ENCODE data around the gene PRXL2A. TPM values are rescaled to one million over a fixed set of nuclear protein-coding genes. Genes with fewer than 3 reads are reported as not detected.

The PRXL2A gene
- polyA plus RNA-seq, 3 donors = 0.61 to 4.1 (median 3.4) TPM

GRCh38 chr10:80453842-80454512 is 45.6 kb downstream of the PRXL2A start, which contains the start of gene TSPAN14:
TSPAN14 (plus strand) TSS chr10:80454310; CDS start chr10:80489234, 34,924 bp downstream.
- DNase-seq = peak; percentile 62 to 73 (median 72)
- Histone ChIP-seq H3K9ac (ENCODE audit: insufficient read depth, low read length, poor library complexity, severe bottlenecking) (peak within 1 kb of the TSS; percentile 96), H3K27ac (ENCODE audit: low read depth in 1 of 2, low read length in 2 of 2) (peak within 1 kb of the TSS; percentile 81 to 92), H3K4me2 (replicated peaks; ENCODE audit: extremely low read depth, low read length, poor library complexity, severe bottlenecking) (peak within 1 kb of the TSS; percentile 93), H3K79me2 (ENCODE audit: insufficient read depth, low read length) (peaks cover 48% of the 10 kb centered on the region), H3K4me3 (replicated peaks in 1 of 3; ENCODE audit: low read depth in 2 of 3, low read length in 3 of 3) (peak within 1 kb of the TSS; percentile 63 to 96 (median 74)), H3K9me3 (replicated peaks in 1 of 2; ENCODE audit: control insufficient read depth in 1 of 2, insufficient read depth in 1 of 2, low read length in 2 of 2) (peaks cover 4 to 7% of the 10 kb centered on the region in 2 donors), H3K27me3 (ENCODE audit: control insufficient read depth in 2 of 2, insufficient read depth in 2 of 2, low read length in 2 of 2) (no peaks in the 10 kb centered on the region), H3K4me1 (ENCODE audit: control insufficient read depth in 1 of 2, insufficient read depth in 2 of 2, low read length in 2 of 2) (peaks cover 66 to 77% of the 10 kb centered on the region in 2 donors), H2AFZ (ENCODE audit: insufficient read depth, low read depth, low read length, poor library complexity, severe bottlenecking) (peak within 1 kb of the TSS; percentile 62), H3K36me3 (replicated peaks in 1 of 2; ENCODE audit: control insufficient read depth in 1 of 2, insufficient read depth in 2 of 2, low read length in 2 of 2) (peaks cover 0 to 9% of the 10 kb centered on the region in 2 donors), H4K20me1 (ENCODE audit: insufficient read depth, low read length) (peaks cover 47% of the 10 kb centered on the region)
- under 1% methylated on average over 76 of the region's 97 CpGs for WGBS (ENCODE audit: insufficient coverage)
- H3K4me3 Mint-ChIP-seq = peak within 1 kb of the TSS; percentile 99
- H3K9me3 Mint-ChIP-seq = peaks cover 0 to 2% (median 0%) of the 10 kb centered on the region in 7 donors
- H3K4me1 Mint-ChIP-seq = peaks cover 49% of the 10 kb centered on the region
- peaks cover 0 to 2% (median 2%) of the 10 kb centered on the region in 3 donors for H3K27me3 Mint-ChIP-seq (ENCODE audit: low read depth in 3 of 3)
- intact Hi-C loops (cut with micrococcal nuclease) = loop anchor here (2.0 to 5.0 kb wide), 2 partner anchors 51 to 67 kb away; no protein-coding TSS in a partner anchor
- no peak for TF ChIP-seq CTCF (IDR thresholded peaks at IDR 0.05)
- H3K36me3 Mint-ChIP-seq = peaks cover 5 to 19% of the 10 kb centered on the region in 2 donors
- peak within 1 kb of the TSS; percentile 92 to 99 (median 94) for H3K27ac Mint-ChIP-seq

GRCh38 chr10:80454513-80455460 is 46.4 kb downstream of the PRXL2A start:
- peak overlapping the region; percentile 96 for H3K9ac ChIP-seq (ENCODE audit: insufficient read depth, low read length, poor library complexity, severe bottlenecking)
- Mint-ChIP-seq H3K9me3 (peaks cover 0 to 2% (median 0%) of the 10 kb centered on the region in 7 donors), H3K27ac (peak overlapping the region; percentile 88 to 99 (median 94)), H3K4me3 (peak overlapping the region; percentile 99), H3K36me3 (peaks cover 5 to 22% of the 10 kb centered on the region in 2 donors), H3K27me3 (ENCODE audit: low read depth in 3 of 3) (peaks cover 0 to 2% (median 2%) of the 10 kb centered on the region in 3 donors), H3K4me1 (peaks cover 50% of the 10 kb centered on the region)
- H3K27me3 ChIP-seq (ENCODE audit: control insufficient read depth in 2 of 2, insufficient read depth in 2 of 2, low read length in 2 of 2) = no peaks in the 10 kb centered on the region
- intact Hi-C loops (cut with micrococcal nuclease) = loop anchor here (1.0 to 5.0 kb wide), 4 partner anchors 9 to 67 kb away; no protein-coding TSS in a partner anchor
- peak overlapping the region; percentile 63 to 96 (median 74) for H3K4me3 ChIP-seq (replicated peaks in 1 of 3; ENCODE audit: low read depth in 2 of 3, low read length in 3 of 3)
- WGBS (ENCODE audit: insufficient coverage) = under 1% methylated on average over 63 of the region's 81 CpGs
- peak overlapping the region; percentile 81 to 92 for H3K27ac ChIP-seq (ENCODE audit: low read depth in 1 of 2, low read length in 2 of 2)
- peaks cover 55% of the 10 kb centered on the region for H4K20me1 ChIP-seq (ENCODE audit: insufficient read depth, low read length)
- TF ChIP-seq CTCF (IDR thresholded peaks at IDR 0.05) = no peak
- H3K36me3 ChIP-seq (replicated peaks in 1 of 2; ENCODE audit: control insufficient read depth in 1 of 2, insufficient read depth in 2 of 2, low read length in 2 of 2) = peaks cover 0 to 9% of the 10 kb centered on the region in 2 donors
- H3K4me1 ChIP-seq (ENCODE audit: control insufficient read depth in 1 of 2, insufficient read depth in 2 of 2, low read length in 2 of 2) = peaks cover 66 to 77% of the 10 kb centered on the region in 2 donors
- peaks cover 4 to 7% of the 10 kb centered on the region in 2 donors for H3K9me3 ChIP-seq (replicated peaks in 1 of 2; ENCODE audit: control insufficient read depth in 1 of 2, insufficient read depth in 1 of 2, low read length in 2 of 2)
- peak overlapping the region; percentile 55 for H2AFZ ChIP-seq (ENCODE audit: insufficient read depth, low read depth, low read length, poor library complexity, severe bottlenecking)
- peaks cover 56% of the 10 kb centered on the region for H3K79me2 ChIP-seq (ENCODE audit: insufficient read depth, low read length)
- DNase-seq = peak in 1 of 3 donors; percentile 37
- H3K4me2 ChIP-seq (replicated peaks; ENCODE audit: extremely low read depth, low read length, poor library complexity, severe bottlenecking) = peak overlapping the region; percentile 93
